PC-9 (cell line): ENCODE results near the gene ZNF687. TPM values are rescaled to one million over a fixed set of nuclear protein-coding genes. Genes with fewer than 3 reads are reported as not detected.

Experiments used
- Bru-seq: library from RNA; stranded (reverse); fragments of 400-500 nt; gene quantifications from one replicate; lab custom pipeline; 2021; lab: Mats Ljungman, UMichigan
- BruChase-seq, 2 experiments: library from RNA; stranded (reverse); fragments of 400-500 nt; gene quantifications; one replicate each; lab custom pipeline; 2021; lab: Mats Ljungman, UMichigan
- BruUV-seq: library from RNA; stranded (reverse); fragments of 400-500 nt; replicated peaks from 2 replicates; lab custom pipeline; 2021; lab: Mats Ljungman, UMichigan
- CTCF ChIA-PET: fragments of 300-600 bp; sonication (Branson Sonifier 250); formaldehyde crosslinking; loops from one replicate; lab custom pipeline; 2022; ENCODE audit warnings: antibody characterized with exemption; lab: Charles Lee
- POLR2A ChIA-PET: fragments of 300-600 bp; sonication (Branson Sonifier 250); formaldehyde crosslinking; loops from one replicate; lab custom pipeline; 2022; ENCODE audit warnings: antibody characterized with exemption; ENCODE audit not compliant: unreplicated experiment; lab: Charles Lee
- DNase-seq, 2 experiments: peaks; one replicate each; pipeline versions ENCODE4 v3.0.0 to v3.0.0-alpha.2; 2015 to 2022; ENCODE audit warnings: mixed read lengths in 1 of 2
- H2AFZ ChIP-seq: fragments of 200-600 bp; sonication (generic); 2 replicates; pipeline ENCODE4 v1.8.1; 2017; ENCODE audit warnings: antibody characterized with exemption
- H3F3A ChIP-seq: fragments of 200-600 bp; sonication (generic); 2 replicates; pipeline ENCODE4 v1.8.1; 2017; ENCODE audit warnings: antibody characterized with exemption, mild to moderate bottlenecking, low read depth; ENCODE audit not compliant: insufficient read depth
- H3K27ac ChIP-seq: fragments of 200-600 bp; sonication (generic); 2 replicates; pipeline ENCODE4 v1.6.1; 2016; ENCODE audit warnings: mixed run types
- H3K27me3 ChIP-seq: fragments of 200-600 bp; sonication (generic); 2 replicates; pipeline ENCODE4 v1.6.1; 2016; ENCODE audit warnings: low read depth, mixed run types; ENCODE audit not compliant: insufficient read depth
- H3K36me3 ChIP-seq: fragments of 200-600 bp; sonication (generic); 2 replicates; pipeline ENCODE4 v1.6.1; 2016; ENCODE audit warnings: low read depth, mixed run types
- H3K4me1 ChIP-seq: fragments of 200-600 bp; sonication (generic); replicated peaks from 2 replicates; pipeline ENCODE4 v1.6.1; 2016; ENCODE audit warnings: mixed run types; ENCODE audit not compliant: insufficient read depth
- H3K4me2 ChIP-seq: fragments of 200-600 bp; sonication (generic); 2 replicates; pipeline ENCODE4 v1.6.1; 2017; ENCODE audit warnings: mixed run types
- H3K4me3 ChIP-seq: fragments of 200-600 bp; sonication (generic); 2 replicates; pipeline ENCODE4 v1.6.1; 2016; ENCODE audit warnings: mixed run types
- H3K79me2 ChIP-seq: fragments of 200-600 bp; sonication (generic); 2 replicates; pipeline ENCODE4 v1.6.1; 2017; ENCODE audit warnings: low read depth, mixed run types
- H3K9me2 ChIP-seq: fragments of 200-600 bp; sonication (generic); 2 replicates; pipeline ENCODE4 v1.8.1; 2017; ENCODE audit warnings: mild to moderate bottlenecking; ENCODE audit not compliant: insufficient read depth
- H3K9me3 ChIP-seq: fragments of 200-600 bp; sonication (generic); 2 replicates; pipeline ENCODE4 v1.8.1; 2016; ENCODE audit warnings: low read depth; ENCODE audit not compliant: insufficient read depth
- H4K20me1 ChIP-seq: fragments of 200-600 bp; sonication (generic); 2 replicates; pipeline ENCODE4 v1.8.1; 2017; ENCODE audit not compliant: insufficient read depth
- EZH2 ChIP-seq: fragments of 200-600 bp; sonication (generic); IDR thresholded peaks from 2 replicates; pipeline ENCODE4 v1.8.0; 2017; ENCODE audit warnings: antibody characterized with exemption, low read depth
- intact Hi-C: fragments of 100-400 bp; cut with micrococcal nuclease; formaldehyde crosslinking; loops from one replicate; pipeline ENCODE4 v1.10.0; 2022; ENCODE audit not compliant: unreplicated experiment
- long read RNA-seq: library from polyadenylated mRNA; stranded (forward); transcript quantifications from one replicate; pipeline ENCODE4 v2.0.0, GENCODE V29; 2022
- total RNA-seq: library from RNA; stranded (reverse); gene quantifications from 2 replicates; pipeline ENCODE4 v1.2.3, GENCODE V29; 2021
- TF ChIP-seq, protein P1 (sequence below): fragments of 200-600 bp; sonication (generic); conservative IDR thresholded peaks from 2 replicates; pipeline ENCODE4 v1.6.1; 2017; ENCODE audit warnings: mixed run types, antibody characterized with exemption, mild to moderate bottlenecking, moderate library complexity

The ZNF687 gene, protein sequence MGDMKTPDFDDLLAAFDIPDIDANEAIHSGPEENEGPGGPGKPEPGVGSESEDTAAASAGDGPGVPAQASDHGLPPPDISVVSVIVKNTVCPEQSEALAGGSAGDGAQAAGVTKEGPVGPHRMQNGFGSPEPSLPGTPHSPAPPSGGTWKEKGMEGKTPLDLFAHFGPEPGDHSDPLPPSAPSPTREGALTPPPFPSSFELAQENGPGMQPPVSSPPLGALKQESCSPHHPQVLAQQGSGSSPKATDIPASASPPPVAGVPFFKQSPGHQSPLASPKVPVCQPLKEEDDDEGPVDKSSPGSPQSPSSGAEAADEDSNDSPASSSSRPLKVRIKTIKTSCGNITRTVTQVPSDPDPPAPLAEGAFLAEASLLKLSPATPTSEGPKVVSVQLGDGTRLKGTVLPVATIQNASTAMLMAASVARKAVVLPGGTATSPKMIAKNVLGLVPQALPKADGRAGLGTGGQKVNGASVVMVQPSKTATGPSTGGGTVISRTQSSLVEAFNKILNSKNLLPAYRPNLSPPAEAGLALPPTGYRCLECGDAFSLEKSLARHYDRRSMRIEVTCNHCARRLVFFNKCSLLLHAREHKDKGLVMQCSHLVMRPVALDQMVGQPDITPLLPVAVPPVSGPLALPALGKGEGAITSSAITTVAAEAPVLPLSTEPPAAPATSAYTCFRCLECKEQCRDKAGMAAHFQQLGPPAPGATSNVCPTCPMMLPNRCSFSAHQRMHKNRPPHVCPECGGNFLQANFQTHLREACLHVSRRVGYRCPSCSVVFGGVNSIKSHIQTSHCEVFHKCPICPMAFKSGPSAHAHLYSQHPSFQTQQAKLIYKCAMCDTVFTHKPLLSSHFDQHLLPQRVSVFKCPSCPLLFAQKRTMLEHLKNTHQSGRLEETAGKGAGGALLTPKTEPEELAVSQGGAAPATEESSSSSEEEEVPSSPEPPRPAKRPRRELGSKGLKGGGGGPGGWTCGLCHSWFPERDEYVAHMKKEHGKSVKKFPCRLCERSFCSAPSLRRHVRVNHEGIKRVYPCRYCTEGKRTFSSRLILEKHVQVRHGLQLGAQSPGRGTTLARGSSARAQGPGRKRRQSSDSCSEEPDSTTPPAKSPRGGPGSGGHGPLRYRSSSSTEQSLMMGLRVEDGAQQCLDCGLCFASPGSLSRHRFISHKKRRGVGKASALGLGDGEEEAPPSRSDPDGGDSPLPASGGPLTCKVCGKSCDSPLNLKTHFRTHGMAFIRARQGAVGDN
- total RNA-seq (26.6 and 28.7 TPM in 2 replicates), Bru-seq, nascent RNA (percentile 76 among the genes with signal in this experiment), BruChase-seq, experiment 1, labeled RNA remaining after a 2-hour chase (percentile 84 among the genes with signal in this experiment), BruChase-seq, experiment 2, labeled RNA remaining after a 6-hour chase (percentile 88 among the genes with signal in this experiment)
- long read RNA-seq, partial matches to known transcripts: 2 of 7 reads
- long read RNA-seq, other reads (novel, unspliced or antisense): 5 of 7 reads

DNA sequence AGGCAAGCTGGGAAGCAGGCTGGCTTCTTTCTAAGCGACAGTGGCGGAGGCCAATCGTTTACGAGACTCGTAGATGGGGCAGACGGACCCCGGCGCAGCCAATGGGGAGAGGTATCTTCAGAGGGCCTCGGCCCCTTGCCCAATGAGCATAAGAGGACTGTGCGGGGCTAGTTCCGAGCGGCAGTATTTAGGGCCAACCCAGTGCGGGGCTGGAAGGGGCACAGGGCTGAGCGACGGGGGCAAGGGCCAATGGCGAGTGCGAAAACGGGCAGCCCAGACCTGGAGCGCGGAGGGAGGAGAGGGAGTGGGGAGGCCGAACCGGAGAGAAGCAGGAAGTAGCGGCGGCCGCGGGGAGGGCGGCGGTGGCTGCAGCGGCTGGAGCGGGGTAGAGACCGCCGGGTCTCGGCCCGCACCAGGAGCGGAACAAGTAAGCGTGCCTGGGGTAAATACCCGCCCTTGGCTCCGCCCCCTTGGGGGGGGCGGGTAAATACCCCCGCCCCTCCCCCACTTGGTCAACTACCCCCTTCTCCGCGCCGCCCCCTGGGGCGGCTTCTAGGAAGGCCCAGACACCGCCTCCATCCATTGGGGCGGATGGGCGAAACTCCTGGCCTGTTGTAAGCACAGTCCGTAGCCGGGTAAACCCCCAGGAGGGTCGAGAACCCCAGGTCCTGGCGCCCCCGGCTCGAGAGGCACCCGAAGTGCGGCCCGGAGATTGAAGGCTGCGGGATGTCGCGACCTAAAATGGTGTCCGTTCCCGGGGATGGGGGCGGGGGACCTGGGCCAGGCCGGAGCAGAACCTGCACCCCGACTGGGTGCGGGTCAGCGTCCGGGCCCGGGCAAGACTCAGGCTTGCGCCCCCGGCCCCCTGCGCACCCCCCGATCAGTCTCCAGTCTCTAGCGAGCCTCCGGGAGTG is at the start of gene ZNF687:
Gene ZNF687, plus strand, starts transcription at position 331 of the 914 bp plus-strand sequence. CDS start 3,993 bp downstream, outside the sequence.
- Histone ChIP-seq H3K9me3 (no peaks in the 10 kb centered on the region), H3K79me2 (peaks cover 35% of the 10 kb centered on the region), H3K4me1 (peaks cover 13% of the 10 kb centered on the region; the same call in 1 of the 2 replicates), H3K4me3 (peak within 1 kb of the TSS; percentile 62), H3K36me3 (0 out of 2 replicates have a peak, but pooled peaks cover 4% of the 10 kb centered on the region), H3F3A (peaks cover 4% of the 10 kb centered on the region; the same call in 1 of the 2 replicates), H3K4me2 (peak within 1 kb of the TSS; percentile 100), H3K27ac (peak within 1 kb of the TSS; percentile 90), H3K27me3 (no peaks in the 10 kb centered on the region), H3K9me2 (no peaks in the 10 kb centered on the region), H2AFZ (peak within 1 kb of the TSS; percentile 81), H4K20me1 (peaks cover 4% of the 10 kb centered on the region; the same call in 1 of the 2 replicates)
- POLR2A ChIA-PET: interaction anchor here (0.5 to 1.7 kb wide), 11 partner anchors 19 to 755 kb away, joined by 3 to 31 read pairs (median 5); partner anchors contain the start of genes GOLPH3L, PI4KB and S100A11
- CTCF ChIA-PET: interaction anchor here (0.8 kb wide), 1 partner anchor 27 kb away, joined by 3 read pairs; the partner anchor contains the start of gene PSMD4
- BruUV-seq: no TSS peak
- peak; percentile 99 to 100 for DNase-seq
- intact Hi-C loops: loop anchor here (1.0 to 10.0 kb wide), 3 partner anchors 28 to 553 kb away; partner anchors contain the start of genes C2CD4D, PSMD4 and RORC
- no peak for TF ChIP-seq EZH2
- TF ChIP-seq, protein P1, sequence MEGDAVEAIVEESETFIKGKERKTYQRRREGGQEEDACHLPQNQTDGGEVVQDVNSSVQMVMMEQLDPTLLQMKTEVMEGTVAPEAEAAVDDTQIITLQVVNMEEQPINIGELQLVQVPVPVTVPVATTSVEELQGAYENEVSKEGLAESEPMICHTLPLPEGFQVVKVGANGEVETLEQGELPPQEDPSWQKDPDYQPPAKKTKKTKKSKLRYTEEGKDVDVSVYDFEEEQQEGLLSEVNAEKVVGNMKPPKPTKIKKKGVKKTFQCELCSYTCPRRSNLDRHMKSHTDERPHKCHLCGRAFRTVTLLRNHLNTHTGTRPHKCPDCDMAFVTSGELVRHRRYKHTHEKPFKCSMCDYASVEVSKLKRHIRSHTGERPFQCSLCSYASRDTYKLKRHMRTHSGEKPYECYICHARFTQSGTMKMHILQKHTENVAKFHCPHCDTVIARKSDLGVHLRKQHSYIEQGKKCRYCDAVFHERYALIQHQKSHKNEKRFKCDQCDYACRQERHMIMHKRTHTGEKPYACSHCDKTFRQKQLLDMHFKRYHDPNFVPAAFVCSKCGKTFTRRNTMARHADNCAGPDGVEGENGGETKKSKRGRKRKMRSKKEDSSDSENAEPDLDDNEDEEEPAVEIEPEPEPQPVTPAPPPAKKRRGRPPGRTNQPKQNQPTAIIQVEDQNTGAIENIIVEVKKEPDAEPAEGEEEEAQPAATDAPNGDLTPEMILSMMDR: no peak

- Histone ChIP-seq H3K79me2 (no peaks in the 10 kb centered on the region), H3K9me2 (no peaks in the 10 kb centered on the region), H3K27ac (no peak overlapping the region), H4K20me1 (no peaks in the 10 kb centered on the region; the same call in 1 of the 2 replicates), H3F3A (peaks cover 2% of the 10 kb centered on the region; the same call in 1 of the 2 replicates), H3K9me3 (no peaks in the 10 kb centered on the region), H3K4me1 (no peaks in the 10 kb centered on the region), H3K4me3 (no peak overlapping the region), H2AFZ (no peak overlapping the region), H3K4me2 (no peak overlapping the region), H3K36me3 (peaks cover 64% of the 10 kb centered on the region), H3K27me3 (no peaks in the 10 kb centered on the region)
- ChIA-PET POLR2A (no interaction called here), CTCF (no interaction called here)
- DNase-seq: no peak
- TF ChIP-seq, protein P1: no peak
- TF ChIP-seq EZH2: no peak
- no TSS peak for BruUV-seq
- intact Hi-C loops: no loop called here
Observed at GRCh38 chr1:151235235-151235634, 46.9 kb upstream of the ZNF687 start.
